HepG2 (cell line): Measurements from ENCODE around the gene KLF13. TPM values are rescaled to one million over a fixed set of nuclear protein-coding genes. Genes with fewer than 3 reads are reported as not detected.

Experiments
- ATAC-seq: fragments of 200-7000 bp; cut with Tn5 transposase; 3 replicates; pipeline ENCODE4 v1.9.1; 2020; ENCODE audit warnings: mild to moderate bottlenecking, moderate library complexity
- BruUV-seq: library from RNA; stranded (reverse); fragments of 400-500 nt; replicated peaks from 2 replicates; lab custom pipeline; 2021; lab: Mats Ljungman, UMichigan
- CTCF ChIA-PET: fragments of 300-600 bp; formaldehyde crosslinking; extraction: SDS; loops from one replicate; lab custom pipeline; 2021; ENCODE audit warnings: low total read pairs, inconsistent platforms, low intra/inter-chr PET ratio; lab: Yijun Ruan, JAX
- POLR2A ChIA-PET: fragments of 350-600 bp; sonication (Branson Sonifier 250); formaldehyde crosslinking; loops from one replicate; lab custom pipeline; 2020; ENCODE audit warnings: antibody characterized with exemption, inconsistent platforms; lab: Yijun Ruan, JAX
- DNase-seq: peaks from one replicate; pipeline ENCODE4 v3.0.0-alpha.2; 2015; ENCODE audit warnings: low spot score
- FAIRE-seq: peaks from 3 replicates; lab custom pipeline; 2011; peaks lifted over from hg19 to GRCh38; lab: Jason Lieb, UNC
- H2AFZ ChIP-seq: one replicate; pipeline ENCODE4 v1.6.1; 2011; ENCODE audit warnings: low read length, inconsistent platforms
- H3K27ac ChIP-seq: fragments of 300-600 bp; 3 replicates; pipeline ENCODE4 v1.8.0; 2011; ENCODE audit warnings: mixed run types, mild to moderate bottlenecking, mixed read lengths, low read length, inconsistent platforms; ENCODE audit not compliant: insufficient read depth; ENCODE audit errors: extremely low read length
- H3K27me3 ChIP-seq, 2 experiments: fragments of 200-600 bp in 1 of 2; 2 replicates in 1 of 2; 3 replicates in 1 of 2; pipeline versions ENCODE4 v1.6.0 to v1.8.0; 2011; ENCODE audit warnings: low read length in 2 of 2, mild to moderate bottlenecking in 2 of 2, moderate library complexity in 2 of 2, inconsistent platforms in 1 of 2; ENCODE audit not compliant: insufficient read depth in 2 of 2, control insufficient read depth in 1 of 2
- H3K36me3 ChIP-seq, 2 experiments: fragments of 200-600 bp in 1 of 2; replicated peaks in 1 of 2; 2 replicates in 1 of 2; 3 replicates in 1 of 2; pipeline versions ENCODE4 v1.5.1 to v1.8.0; 2011; ENCODE audit warnings: low read length in 2 of 2, inconsistent platforms in 1 of 2; ENCODE audit not compliant: insufficient read depth in 2 of 2, control insufficient read depth in 1 of 2
- H3K4me1 ChIP-seq: 2 replicates; pipeline ENCODE4 v1.5.1; 2012; ENCODE audit warnings: low read length, inconsistent platforms; ENCODE audit not compliant: insufficient read depth
- H3K4me2 ChIP-seq: 2 replicates; pipeline ENCODE4 v1.6.0; 2011; ENCODE audit warnings: low read depth, low read length, inconsistent platforms
- H3K4me3 ChIP-seq, 3 experiments: fragments of 200-600 bp in 1 of 3; sonication (generic), shearing (Covaris generic) in 1 of 3; replicated peaks in 1 of 3; 2 replicates each; pipeline ENCODE4 v1.5.1; 2011 to 2016; ENCODE audit warnings: low read length in 3 of 3, inconsistent platforms in 2 of 3, low read depth in 2 of 3, mild to moderate bottlenecking in 2 of 3, control low read depth in 1 of 3, mixed read lengths in 1 of 3; ENCODE audit not compliant: insufficient read depth in 1 of 3
- H3K79me2 ChIP-seq: one replicate; pipeline ENCODE4 v1.6.1; 2011; ENCODE audit warnings: low read length, inconsistent platforms; ENCODE audit not compliant: insufficient read depth
- H3K9ac ChIP-seq: 2 replicates; pipeline ENCODE4 v1.6.0; 2011; ENCODE audit warnings: mild to moderate bottlenecking, low read depth, low read length, inconsistent platforms; ENCODE audit not compliant: insufficient read depth
- H3K9me3 ChIP-seq: 2 replicates; pipeline ENCODE4 v1.5.1; 2012; ENCODE audit warnings: mild to moderate bottlenecking, low read length
- H4K20me1 ChIP-seq: 2 replicates; pipeline ENCODE4 v1.6.0; 2011; ENCODE audit warnings: inconsistent platforms, mild to moderate bottlenecking, low read length, moderate library complexity; ENCODE audit not compliant: insufficient read depth
- CTCF ChIP-seq: sonication (generic); formaldehyde crosslinking; IDR thresholded peaks from 2 replicates; pipeline ENCODE4 v1.5.0; 2020; ENCODE audit warnings: mild to moderate bottlenecking, missing genetic modification reagents, moderate library complexity
- MNT ChIP-seq: fragments of 450-650 bp; IDR thresholded peaks from 2 replicates; pipeline ENCODE4 v1.6.1; 2016
- RBM39 ChIP-seq: fragments of 200-400 bp; formaldehyde crosslinking; IDR thresholded peaks from one replicate; pipeline ENCODE4 v1.6.1; 2018; ENCODE audit warnings: antibody characterized with exemption, mild to moderate bottlenecking, low read depth, low read length; ENCODE audit not compliant: poor library complexity, severe bottlenecking
- SSRP1 ChIP-seq: IDR thresholded peaks from 2 replicates; pipeline ENCODE4 v1.6.1; 2016; ENCODE audit warnings: control low read depth
- WGBS: methylation state at CpG from one replicate; pipeline ENCODE4 v1.1.6; 2017; ENCODE audit warnings: low lambda C conversion rate; 5-methylcytosine and 5-hydroxymethylcytosine counted together
- in situ Hi-C: cut with HindIII; loops from 2 replicates; pipeline ENCODE4 v1.10.0; 2017; ENCODE audit warnings: low pct_unique_long_range_greater_than_20kb; ENCODE audit not compliant: extremely low pct_ligation_motif_present
- intact Hi-C: fragments of 100-400 bp; cut with micrococcal nuclease; formaldehyde crosslinking; loops from one replicate; pipeline ENCODE4 v1.10.0; 2022; ENCODE audit not compliant: unreplicated experiment
- polyA plus RNA-seq, 8 experiments: library from polyadenylated mRNA; depleted of rRNA in 3 of 8; stranded (reverse) in 7 of 8; unstranded in 1 of 8; fragments of >200 nt; fragmentation: Illumina TruSeq in 4 of 8; extraction: Trizol in 4 of 8; gene quantifications; 2 replicates each; pipeline versions ENCODE4 v1.2.1 to v1.2.3, GENCODE V29; 2011 to 2016; ENCODE audit warnings: low read depth in 4 of 8, missing spikeins in 1 of 8, mixed read lengths in 1 of 8; ENCODE audit not compliant: insufficient read depth in 1 of 8
- total RNA-seq, 5 experiments: library from RNA; depleted of rRNA; stranded (reverse); fragments of >200 nt; fragmentation: Illumina TruSeq; extraction: Trizol; gene quantifications; 2 replicates each; pipeline ENCODE4 v1.2.3, GENCODE V29; 2016; ENCODE audit warnings: low read depth in 1 of 5

KLF13 gene
- total and polyA plus RNA-seq, 2 of the 13 experiments (the other 11 are each of a cell fraction or from before 2014, with no cell fraction given): 16.8 to 25.1 TPM

DNA sequence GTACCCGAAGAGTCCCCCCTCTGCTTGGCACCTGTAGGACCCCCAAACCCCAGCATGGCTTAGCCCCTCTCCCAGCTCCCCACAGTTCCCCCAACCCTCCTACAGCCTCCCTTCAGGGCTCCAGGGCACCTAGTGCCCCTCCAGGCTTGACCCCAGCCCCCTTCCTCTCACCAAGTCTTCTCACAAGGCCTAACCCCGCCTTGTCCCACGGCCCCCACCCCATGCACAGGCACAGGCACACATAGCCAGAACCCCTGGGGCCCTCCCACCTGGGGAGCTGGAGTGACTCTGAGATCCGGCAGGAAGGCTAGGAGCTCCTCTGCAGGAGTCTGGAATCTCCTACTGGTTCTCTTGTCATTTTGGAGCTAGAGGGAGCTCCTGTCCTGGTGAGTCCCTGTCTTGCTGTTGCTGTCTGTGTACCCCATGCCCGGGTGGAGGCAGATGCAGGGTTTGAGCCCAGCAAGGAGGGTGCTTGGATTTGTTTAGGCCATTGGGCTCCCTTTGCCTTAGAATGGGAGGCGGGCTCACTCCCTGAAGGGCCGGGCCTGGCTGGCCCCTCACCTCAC is 39.6 kb downstream of the KLF13 start:
- 100% methylated on average over 4 of the region's 7 CpGs for WGBS
- no peaks in the 10 kb centered on the region; the same call in 1 of the 2 replicates for H3K4me1 ChIP-seq
- BruUV-seq: no TSS peak
- intact Hi-C loops (no loop called here), in situ Hi-C loops (no loop called here)
- H3K36me3 ChIP-seq: no peaks in the 10 kb centered on the region
- no peak overlapping the region for H3K27ac ChIP-seq
- POLR2A ChIA-PET: no interaction called here
- peaks cover 4% of the 10 kb centered on the region for H3K79me2 ChIP-seq
- FAIRE-seq: no peak
- CTCF ChIA-PET: no interaction called here
- no peaks in the 10 kb centered on the region for H3K9me3 ChIP-seq
- no peaks in the 10 kb centered on the region; the same call in 1 of the 2 replicates for H4K20me1 ChIP-seq
- ATAC-seq: no peak
- no peak overlapping the region for H3K9ac ChIP-seq
- no peak overlapping the region for H3K4me3 ChIP-seq
- H3K27me3 ChIP-seq: no peaks in the 10 kb centered on the region; a peak in 1 of 5 replicates
- no peak for TF ChIP-seq RBM39
- TF ChIP-seq CTCF: 0 out of 2 replicates have a peak, but pooled peaks have one; percentile 3
- H2AFZ ChIP-seq: no peak overlapping the region
- no peak for DNase-seq
- no peak overlapping the region for H3K4me2 ChIP-seq

DNA sequence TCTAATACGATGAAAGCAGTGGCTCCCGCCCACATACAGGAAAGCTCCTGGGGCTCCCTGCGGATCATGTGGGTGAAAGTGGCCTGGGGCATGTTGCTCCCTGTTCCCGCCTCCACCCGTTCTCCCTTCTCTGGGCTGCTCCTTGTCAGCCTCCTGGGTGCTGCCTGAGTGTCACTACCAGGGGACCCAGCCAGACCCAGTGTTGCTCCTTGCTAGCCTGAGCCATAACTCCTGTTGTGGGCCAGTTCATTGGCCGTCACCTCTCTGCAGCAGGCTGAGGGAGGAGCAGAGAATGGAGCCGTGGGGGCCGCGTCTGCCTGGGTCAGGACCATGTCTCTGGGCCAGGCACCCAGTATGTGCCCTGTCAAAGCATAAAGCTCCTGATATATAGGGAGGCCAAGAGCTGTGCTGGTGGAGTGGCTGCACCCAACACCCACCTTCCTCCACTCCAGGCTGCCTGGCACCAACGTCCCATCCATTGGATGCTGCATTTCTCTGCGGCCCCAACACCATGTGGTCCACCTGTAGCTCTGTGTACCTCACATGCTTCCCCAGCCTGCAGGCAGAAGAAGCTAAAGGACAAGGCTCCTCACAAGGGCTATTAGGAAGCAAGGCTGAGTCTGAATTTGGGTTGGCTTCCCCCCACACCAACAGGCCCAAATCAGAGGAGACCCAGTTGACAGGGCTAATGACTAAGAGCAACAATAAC is 40.5 kb downstream of the KLF13 start:
- WGBS: 100% methylated on average over 9 of the region's 11 CpGs
- H3K79me2 ChIP-seq: peaks cover 4% of the 10 kb centered on the region
- H3K27me3 ChIP-seq: no peaks in the 10 kb centered on the region; a peak in 1 of 5 replicates
- H3K27ac ChIP-seq: no peak overlapping the region
- H3K9ac ChIP-seq: no peak overlapping the region
- no TSS peak for BruUV-seq
- FAIRE-seq (no peak), ATAC-seq (no peak; the same call in 2 of the 3 replicates), DNase-seq (no peak)
- in situ Hi-C loops (no loop called here), intact Hi-C loops (no loop called here)
- H3K4me3 ChIP-seq: no peak overlapping the region
- H2AFZ ChIP-seq: no peak overlapping the region
- TF ChIP-seq MNT: peak; percentile 20; the same call in 1 of the 2 replicates
- TF ChIP-seq SSRP1 (CRISPR knock-in tag): no peak
- no peaks in the 10 kb centered on the region; the same call in 1 of the 2 replicates for H3K4me1 ChIP-seq
- 0 out of 5 replicates have a peak, but pooled peaks cover 0 to under 1% of the 10 kb centered on the region in 2 experiments for H3K36me3 ChIP-seq
- no peaks in the 10 kb centered on the region for H3K9me3 ChIP-seq
- ChIA-PET CTCF (no interaction called here), POLR2A (no interaction called here)
- no peaks in the 10 kb centered on the region for H4K20me1 ChIP-seq
- no peak overlapping the region for H3K4me2 ChIP-seq
